ENCODE data around the gene KLF7.

Gene KLF7

GRCh38 chr2:207149249-207150213 lies 16.2 kb downstream of the KLF7 start:
- no peak for DNase-seq (ENCODE audit: low spot score)

GRCh38 chr2:207148020-207148419 lies 17.7 kb downstream of the KLF7 start:
- no peak for DNase-seq (ENCODE audit: low spot score)

GRCh38 chr2:207144173-207144785 lies 21.5 kb downstream of the KLF7 start:
- no peak for DNase-seq (ENCODE audit: low spot score)

- no peak for DNase-seq (ENCODE audit: low spot score)
Measured at GRCh38 chr2:207143215-207144172, 22.3 kb downstream of the KLF7 start.

- DNase-seq (ENCODE audit: low spot score): no peak
Measured at GRCh38 chr2:207142461-207142860, 23.3 kb downstream of the KLF7 start.

- DNase-seq (ENCODE audit: low spot score): no peak
Measured at GRCh38 chr2:207141386-207141785, 24.4 kb downstream of the KLF7 start.

GRCh38 chr2:207140265-207140664 lies 25.5 kb downstream of the KLF7 start:
- no peak for DNase-seq (ENCODE audit: low spot score)

- no peak for DNase-seq (ENCODE audit: low spot score)
Measured at GRCh38 chr2:207139552-207139951, 26.2 kb downstream of the KLF7 start.

- no peak for DNase-seq (ENCODE audit: low spot score)
Measured at GRCh38 chr2:207138627-207139297, 27.0 kb downstream of the KLF7 start.

- DNase-seq (ENCODE audit: low spot score): peak; percentile 45
Measured at GRCh38 chr2:207137596-207138337, 28.0 kb downstream of the KLF7 start.

GRCh38 chr2:207136874-207137273 lies 28.9 kb downstream of the KLF7 start:
- no peak for DNase-seq (ENCODE audit: low spot score)

- no peak for DNase-seq (ENCODE audit: low spot score)
Measured at GRCh38 chr2:207135801-207136457, 29.8 kb downstream of the KLF7 start.

- no peak for DNase-seq (ENCODE audit: low spot score)
Measured at GRCh38 chr2:207135340-207135739, 30.4 kb downstream of the KLF7 start.

- DNase-seq (ENCODE audit: low spot score): no peak
Measured at GRCh38 chr2:207133820-207134519, 31.8 kb downstream of the KLF7 start.

- no peak for DNase-seq (ENCODE audit: low spot score)
Measured at GRCh38 chr2:207133458-207133819, 32.3 kb downstream of the KLF7 start.

GRCh38 chr2:207132019-207132418 lies 33.7 kb downstream of the KLF7 start:
- DNase-seq (ENCODE audit: low spot score): no peak

GRCh38 chr2:207131594-207131993 lies 34.2 kb downstream of the KLF7 start:
- DNase-seq (ENCODE audit: low spot score): no peak

- no peak for DNase-seq (ENCODE audit: low spot score)
Measured at GRCh38 chr2:207130958-207131521, 34.7 kb downstream of the KLF7 start.

- DNase-seq (ENCODE audit: low spot score): no peak
Measured at GRCh38 chr2:207129821-207130220, 35.9 kb downstream of the KLF7 start.
